GM12878 (cell line): ENCODE data around the gene CAMKMT. TPM values are rescaled to one million over a fixed set of nuclear protein-coding genes. Genes with fewer than 3 reads are reported as not detected.
A peak's percentile ranks its signal among the peaks of the same experiment; 100 is the strongest.

Source experiments
- ATAC-seq: fragments of 200-7000 bp; cut with Tn5 transposase; 3 replicates; pipeline ENCODE4 v1.9.1; 2020; ENCODE audit warnings: mild to moderate bottlenecking, moderate library complexity
- BruUV-seq: library from RNA; stranded (reverse); fragments of 400-500 nt; replicated peaks from 2 replicates; lab custom pipeline; 2021; lab: Mats Ljungman, UMichigan
- CTCF ChIA-PET: fragments of 300-600 bp; sonication (Branson Sonifier 250); formaldehyde crosslinking; extraction: SDS; loops from one replicate; lab custom pipeline; 2021; ENCODE audit warnings: inconsistent platforms; lab: Yijun Ruan, JAX
- POLR2A ChIA-PET: fragments of 350-600 bp; formaldehyde crosslinking; extraction: SDS; loops from one replicate; lab custom pipeline; 2021; ENCODE audit warnings: inconsistent platforms; lab: Charles Lee
- RAD21 ChIA-PET: fragments of 300-600 bp; sonication (Branson Sonifier 250); formaldehyde crosslinking; loops from one replicate; lab custom pipeline; 2023; ENCODE audit warnings: antibody characterized with exemption; ENCODE audit not compliant: unreplicated experiment; lab: Charles Lee
- SMC1A ChIA-PET: fragments of 300-600 bp; sonication (Branson Sonifier 250); formaldehyde crosslinking; loops from one replicate; lab custom pipeline; 2023; ENCODE audit not compliant: unreplicated experiment, uncharacterized antibody; lab: Charles Lee
- DNase-seq: peaks from one replicate; pipeline ENCODE4 v3.0.0-alpha.2; 2011; ENCODE audit warnings: low read depth, low spot score
- FAIRE-seq: peaks from 3 replicates; lab custom pipeline; 2011; peaks lifted over from hg19 to GRCh38; lab: Jason Lieb, UNC
- H2AFZ ChIP-seq: 2 replicates; pipeline ENCODE4 v1.6.0; 2011; ENCODE audit warnings: low read depth, low read length, control low read depth; ENCODE audit not compliant: control insufficient read depth
- H3K27ac ChIP-seq: 2 replicates; pipeline ENCODE4 v1.5.1; 2011; ENCODE audit warnings: control low read depth; ENCODE audit not compliant: control insufficient read depth, insufficient read depth
- H3K27me3 ChIP-seq, 2 experiments: replicated peaks in 1 of 2; 2 replicates each; pipeline versions ENCODE4 v1.6.0 to v1.6.1; 2011; ENCODE audit warnings: low read length in 1 of 2; ENCODE audit not compliant: control insufficient read depth in 2 of 2, insufficient read depth in 2 of 2
- H3K36me3 ChIP-seq, 2 experiments: 2 replicates each; pipeline ENCODE4 v1.5.1; 2011; ENCODE audit warnings: low read length in 1 of 2; ENCODE audit not compliant: control insufficient read depth in 2 of 2, insufficient read depth in 2 of 2
- H3K4me1 ChIP-seq: 2 replicates; pipeline ENCODE4 v1.6.1; 2011; ENCODE audit warnings: mild to moderate bottlenecking, low read length, moderate library complexity, mixed read lengths; ENCODE audit not compliant: control insufficient read depth, insufficient read depth
- H3K4me2 ChIP-seq: 2 replicates; pipeline ENCODE4 v1.6.0; 2011; ENCODE audit warnings: control low read depth; ENCODE audit not compliant: control insufficient read depth, insufficient read depth
- H3K4me3 ChIP-seq: fragments of 200-600 bp; sonication (generic); 2 replicates; pipeline ENCODE4 v1.5.1; 2016
- H3K79me2 ChIP-seq: 2 replicates; pipeline ENCODE4 v1.6.0; 2011; ENCODE audit warnings: low read length; ENCODE audit not compliant: control insufficient read depth, insufficient read depth
- H3K9ac ChIP-seq: 2 replicates; pipeline ENCODE4 v1.8.0; 2011; ENCODE audit warnings: low read length, control low read depth, mixed read lengths; ENCODE audit not compliant: control insufficient read depth, insufficient read depth
- H3K9me3 ChIP-seq: replicated peaks from 3 replicates; pipeline ENCODE4 v1.5.1; 2011; ENCODE audit warnings: mild to moderate bottlenecking, low read length; ENCODE audit not compliant: control insufficient read depth, insufficient read depth
- H4K20me1 ChIP-seq: 2 replicates; pipeline ENCODE4 v1.6.0; 2011; ENCODE audit not compliant: control insufficient read depth, insufficient read depth
- CTCF ChIP-seq, 3 experiments: IDR thresholded peaks in 2 of 3; conservative IDR thresholded peaks in 1 of 3; 2 replicates each; pipeline ENCODE4 v1.5.1; 2011; ENCODE audit warnings: low read depth in 3 of 3, low read length in 3 of 3, mild to moderate bottlenecking in 3 of 3, control low read depth in 2 of 3, moderate library complexity in 2 of 3, inconsistent platforms in 1 of 3, mixed read lengths in 1 of 3; ENCODE audit not compliant: control insufficient read depth in 2 of 3, insufficient read depth in 1 of 3; ENCODE audit errors: extremely low read depth in 1 of 3
- E2F8 ChIP-seq: fragments of 450-650 bp; IDR thresholded peaks from 2 replicates; pipeline ENCODE4 v1.6.1; 2018; ENCODE audit warnings: mild to moderate bottlenecking, low read depth, moderate library complexity; ENCODE audit not compliant: partially characterized antibody
- JUND ChIP-seq: IDR thresholded peaks from 2 replicates; pipeline ENCODE4 v1.6.1; 2012; ENCODE audit warnings: low read depth, mild to moderate bottlenecking, low read length, improper control_type of control experiment, moderate library complexity
- MYB ChIP-seq: fragments of 150-350 bp; IDR thresholded peaks from 2 replicates; pipeline ENCODE4 v1.6.1; 2014; ENCODE audit warnings: mild to moderate bottlenecking, low read depth, low read length, borderline replicate concordance
- PBX3 ChIP-seq: IDR thresholded peaks from 2 replicates; pipeline ENCODE4 v1.6.1; 2011; ENCODE audit warnings: mild to moderate bottlenecking, low read depth, low read length, moderate library complexity; ENCODE audit not compliant: insufficient replicate concordance
- STAT1 ChIP-seq: fragments of 450-650 bp; conservative IDR thresholded peaks from 2 replicates; pipeline ENCODE4 v1.6.1; 2014; ENCODE audit warnings: antibody characterized with exemption, mild to moderate bottlenecking
- WGBS: methylation state at CpG from one replicate; pipeline ENCODE4 v1.1.6; 2016; ENCODE audit warnings: low lambda C conversion rate; ENCODE audit not compliant: insufficient replicate concordance, insufficient coverage; ENCODE audit errors: missing lambda C conversion rate; 5-methylcytosine and 5-hydroxymethylcytosine counted together
- in situ Hi-C: fragments of 300-500 bp; cut with MboI; formaldehyde crosslinking; loops from 9 replicates; pipeline ENCODE4 v1.14.3; 2018; ENCODE audit warnings: mixed read lengths
- intact Hi-C: fragments of 100-400 bp; cut with micrococcal nuclease; formaldehyde crosslinking; loops from one replicate; pipeline ENCODE4 v1.14.2; 2022; ENCODE audit not compliant: unreplicated experiment
- polyA plus RNA-seq, 11 experiments: library from polyadenylated mRNA; depleted of rRNA in 4 of 11; unstranded in 6 of 11; stranded (reverse) in 5 of 11; fragments of >200 nt; fragmentation: Nextera tagmentation in 4 of 11; fragmentation: Illumina TruSeq in 1 of 11; extraction: Ambion mirVana in 4 of 11; extraction: Trizol in 1 of 11; gene quantifications; 1 replicate in 1 of 11; 2 replicates in 10 of 11; pipeline versions ENCODE4 v1.2.1 to v1.2.3, GENCODE V29; 2011 to 2016; ENCODE audit warnings: inconsistent platforms in 2 of 11, missing spikeins in 2 of 11, low read depth in 1 of 11
- total RNA-seq, 4 experiments: library from RNA; depleted of rRNA in 3 of 4; stranded (reverse); fragments of >200 nt in 3 of 4; fragmentation: Illumina TruSeq in 1 of 4; extraction: Trizol in 1 of 4; gene quantifications; 2 replicates each; pipeline versions ENCODE4 v1.2.1 to v1.2.3, GENCODE V29; 2013 to 2021

CAMKMT gene
- total and polyA plus RNA-seq, 10 of the 15 experiments (the other 5 are each of a cell fraction or from before 2014, with no cell fraction given): 2.7 to 16.0 (median 11.8) TPM

- TF ChIP-seq PBX3 (no peak), JUND (no peak)
Observed at GRCh38 chr2:44614940-44615339, 253.2 kb downstream of the CAMKMT start (continued).

GRCh38 chr2:44615950-44616518, 254.3 kb downstream of the CAMKMT start:
- H3K79me2 ChIP-seq: no peaks in the 10 kb centered on the region
- no peaks in the 10 kb centered on the region for H4K20me1 ChIP-seq
- no peak for TF ChIP-seq E2F8
- no peak for TF ChIP-seq STAT1
- peak in 1 of 3 experiments; percentile 29; a peak in 2 of 6 replicates for TF ChIP-seq CTCF (IDR thresholded peaks at IDR 0.05 in 2 of 3, conservative IDR thresholded peaks at IDR 0.05 in 1 of 3; ENCODE audit: control insufficient read depth in 2 of 3, extremely low read depth in 1 of 3, insufficient read depth in 1 of 3, low read depth in 3 of 3, low read length in 3 of 3)
- TF ChIP-seq MYB: no peak
- BruUV-seq: no TSS peak
- no peaks in the 10 kb centered on the region for H3K27me3 ChIP-seq
- H3K4me1 ChIP-seq: peaks cover 26% of the 10 kb centered on the region
- in situ Hi-C loops (no loop called here), intact Hi-C loops (no loop called here)
- ChIA-PET CTCF (interaction anchor here (0.8 to 3.5 kb wide), 22 partner anchors 10 to 342 kb away, joined by 3 to 16 read pairs (median 4); no protein-coding TSS in a partner anchor), POLR2A (interaction anchor here (1.0 to 2.8 kb wide), 10 partner anchors 10 to 324 kb away, joined by 3 to 29 read pairs (median 5); no protein-coding TSS in a partner anchor), RAD21 (interaction anchor here (0.8 to 2.8 kb wide), 24 partner anchors 10 to 164 kb away, joined by 3 to 58 read pairs (median 4); no protein-coding TSS in a partner anchor), SMC1A (interaction anchor here (0.6 to 7.8 kb wide), 33 partner anchors 12 to 340 kb away, joined by 3 to 138 read pairs (median 5); partner anchors contain the start of genes CAMKMT and PREPL)
- 96% methylated on average over 4 of the region's 4 CpGs for WGBS
- peak overlapping the region; percentile 71 for H3K27ac ChIP-seq
- DNase-seq: no peak
- FAIRE-seq: no peak
- H3K36me3 ChIP-seq: no peaks in the 10 kb centered on the region
- H2AFZ ChIP-seq: no peak overlapping the region
- ATAC-seq: peak; percentile 36
- H3K9ac ChIP-seq: no peak overlapping the region
- H3K4me3 ChIP-seq: no peak overlapping the region
- peak overlapping the region; percentile 86; the same call in 1 of the 2 replicates for H3K4me2 ChIP-seq
- no peaks in the 10 kb centered on the region for H3K9me3 ChIP-seq
